SKM-1 (cell line): ENCODE data around the gene WWC1.
"Not testable (repeated sequence)": the region's sequence is repeated elsewhere in the genome, so short reads cannot be mapped to it uniquely, and the experiment has no call there.

Source experiments
- DNase-seq: peaks from one replicate; lab custom pipeline; 2025; ENCODE audit not compliant: unreplicated experiment; lab: John Stamatoyannopoulos, UW

Gene WWC1

GRCh38 chr5:168307925-168308584 lies 16.6 kb downstream of the WWC1 start:
- DNase-seq, result no peak

GRCh38 chr5:168308976-168309598 lies 17.6 kb downstream of the WWC1 start:
- no peak for DNase-seq

DNA sequence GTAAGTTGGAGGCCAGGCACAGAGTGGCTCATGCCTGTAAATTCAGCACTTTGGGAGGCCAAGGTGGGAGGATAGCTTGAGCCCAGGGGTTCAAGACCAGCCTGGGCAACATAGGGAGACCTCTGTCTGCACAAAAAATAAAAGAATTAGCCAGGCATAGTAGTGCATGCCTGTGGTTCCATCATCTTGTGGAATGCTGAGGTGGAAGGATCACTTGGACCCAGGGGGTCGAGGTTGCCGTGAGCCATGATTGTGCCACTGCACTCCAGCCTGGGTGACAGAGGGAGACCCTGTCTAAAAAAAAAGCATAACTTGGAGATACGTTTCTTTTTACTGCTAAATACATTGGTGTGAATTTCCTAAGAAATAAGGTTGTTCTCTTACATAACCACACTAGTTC lies 19.1 kb downstream of the WWC1 start:
- DNase-seq, result not testable (repeated sequence)

GRCh38 chr5:168311061-168311566 lies 19.7 kb downstream of the WWC1 start:
- no peak for DNase-seq

- DNase-seq, result no peak
Measured at GRCh38 chr5:168312606-168313295, 21.3 kb downstream of the WWC1 start.

DNA sequence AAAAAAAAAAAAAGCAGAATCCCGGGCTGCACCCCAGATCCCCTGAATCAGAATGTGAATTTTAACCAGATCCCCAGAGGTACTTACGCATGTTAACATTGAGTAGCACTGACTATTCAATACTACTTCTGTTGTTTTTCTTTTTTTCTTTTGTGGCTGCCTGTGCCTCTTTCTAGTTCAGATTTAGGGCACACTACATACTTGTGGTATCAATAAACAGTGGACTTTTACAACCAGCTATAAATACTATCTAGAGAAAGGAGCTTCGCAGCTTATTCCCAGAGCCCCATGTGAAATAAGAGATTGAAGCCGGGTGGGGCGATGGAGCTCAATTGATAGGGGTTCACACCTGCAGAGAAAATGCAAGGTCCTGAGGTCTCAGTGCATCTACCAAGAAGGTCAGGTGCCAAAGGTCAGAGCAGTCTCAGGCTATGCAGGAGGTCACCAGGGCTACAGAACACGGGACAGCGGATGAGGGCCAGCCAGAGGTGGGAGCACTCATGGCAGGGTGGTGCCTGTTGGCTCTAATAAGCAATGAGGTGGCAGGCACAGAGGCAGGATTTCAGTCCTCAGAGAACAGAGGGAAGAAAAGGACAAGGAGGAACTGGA lies 22.3 kb downstream of the WWC1 start:
- no peak for DNase-seq

GRCh38 chr5:168314735-168315411 lies 23.4 kb downstream of the WWC1 start:
- no peak for DNase-seq

DNA sequence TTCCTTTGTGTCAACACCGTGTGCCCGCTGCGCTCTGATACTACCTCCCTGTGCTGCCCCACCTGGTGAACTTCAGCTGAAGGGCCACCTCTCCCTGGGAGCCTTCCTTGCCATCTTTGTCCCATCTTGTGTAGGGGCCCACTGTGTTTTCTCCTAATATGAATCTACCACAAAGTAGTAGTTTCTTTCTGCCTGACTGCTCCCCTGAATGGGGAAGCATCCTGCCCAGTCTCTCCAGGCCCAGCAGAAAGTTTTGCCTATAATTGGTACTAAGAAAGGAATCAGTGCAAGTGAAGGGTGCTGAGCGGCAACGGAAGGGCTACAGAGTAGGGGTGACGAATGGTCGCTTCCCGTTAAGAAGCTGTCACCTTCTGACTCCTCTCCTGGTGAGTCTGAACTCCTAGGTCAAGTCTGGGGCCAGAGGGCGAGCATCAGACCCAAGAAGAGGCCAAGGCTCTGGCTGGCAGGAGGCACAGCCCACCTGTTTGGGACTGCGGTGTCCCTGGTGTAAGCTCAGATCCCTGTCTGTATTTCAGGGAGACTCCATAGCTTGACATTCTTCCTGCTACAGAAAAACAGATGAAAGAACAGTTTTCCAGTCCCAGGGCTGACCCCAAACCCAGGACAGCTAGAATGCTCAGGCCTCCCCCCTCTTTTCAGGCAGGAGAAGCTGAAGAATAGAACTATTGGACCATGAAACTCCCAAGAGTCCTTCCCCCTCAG lies 24.1 kb downstream of the WWC1 start:
- DNase-seq, result no peak

DNA sequence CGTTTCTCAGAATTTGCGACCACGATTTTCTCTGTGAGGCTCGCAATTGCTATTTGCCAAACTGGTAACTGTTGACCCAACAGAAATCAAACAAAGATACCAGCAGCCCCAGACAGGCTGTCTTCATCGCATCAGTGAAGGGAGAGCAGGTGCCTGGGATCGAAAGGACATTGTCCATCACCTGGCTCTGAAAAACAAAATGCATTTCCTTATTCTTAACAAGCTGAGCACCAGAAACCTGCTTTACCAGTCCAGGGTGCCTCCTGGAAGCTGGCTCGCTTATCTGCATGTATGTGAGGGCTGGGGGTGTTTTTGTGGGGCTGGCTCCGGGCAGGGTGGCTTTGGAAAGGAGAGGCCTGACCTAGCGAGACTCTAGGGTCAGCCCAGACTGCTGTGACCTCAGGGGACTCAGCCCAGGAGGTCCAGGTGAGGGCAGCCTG lies 24.7 kb downstream of the WWC1 start:
- no peak for DNase-seq

DNA sequence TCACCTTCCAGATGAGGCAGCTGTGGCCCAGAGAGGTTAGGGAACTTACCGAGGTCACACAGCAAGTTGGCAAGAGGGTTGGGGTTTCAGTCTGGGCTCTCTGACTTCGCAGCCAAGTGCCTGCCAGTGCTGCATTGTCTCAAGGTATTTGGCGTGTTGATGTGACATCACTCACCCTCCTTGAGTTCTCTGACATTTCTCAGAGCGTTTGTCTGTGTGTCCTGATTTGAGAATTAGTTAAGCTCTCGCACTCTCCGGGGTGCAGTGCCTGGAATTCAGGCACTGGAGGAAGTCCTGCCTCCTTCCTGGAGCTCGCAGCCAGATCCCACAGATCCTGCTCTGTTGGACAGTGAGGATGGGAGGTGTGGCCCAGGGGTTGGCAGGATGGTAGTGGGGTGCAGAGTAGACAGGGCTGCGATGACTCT lies 25.7 kb downstream of the WWC1 start:
- no peak for DNase-seq

GRCh38 chr5:168317521-168318147 lies 26.2 kb downstream of the WWC1 start:
- no peak for DNase-seq

DNA sequence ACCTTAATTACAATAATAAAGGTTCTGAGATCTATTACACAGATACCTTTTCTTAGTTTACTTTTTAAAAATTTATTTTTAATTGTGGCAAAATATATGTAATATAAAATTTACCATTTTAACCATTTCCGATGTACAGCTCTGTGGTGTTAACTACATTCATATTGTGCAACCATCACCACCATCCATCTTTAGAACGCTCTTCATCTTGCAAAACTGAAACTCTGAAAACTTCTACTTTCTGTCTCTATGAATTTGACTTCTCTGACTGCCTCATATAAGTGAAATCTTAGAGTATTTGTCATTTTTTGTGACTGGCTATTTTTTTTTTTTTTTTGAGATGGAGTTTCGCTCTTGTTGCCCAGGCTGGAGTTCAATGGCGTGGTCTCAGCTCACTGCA lies 26.8 kb downstream of the WWC1 start:
- DNase-seq, result no peak

- no peak for DNase-seq
Measured at GRCh38 chr5:168319774-168320173, 28.3 kb downstream of the WWC1 start.

GRCh38 chr5:168320805-168321204 lies 29.4 kb downstream of the WWC1 start:
- DNase-seq, result no peak

- DNase-seq, result no peak
Measured at GRCh38 chr5:168324859-168325630, 33.6 kb downstream of the WWC1 start.

DNA sequence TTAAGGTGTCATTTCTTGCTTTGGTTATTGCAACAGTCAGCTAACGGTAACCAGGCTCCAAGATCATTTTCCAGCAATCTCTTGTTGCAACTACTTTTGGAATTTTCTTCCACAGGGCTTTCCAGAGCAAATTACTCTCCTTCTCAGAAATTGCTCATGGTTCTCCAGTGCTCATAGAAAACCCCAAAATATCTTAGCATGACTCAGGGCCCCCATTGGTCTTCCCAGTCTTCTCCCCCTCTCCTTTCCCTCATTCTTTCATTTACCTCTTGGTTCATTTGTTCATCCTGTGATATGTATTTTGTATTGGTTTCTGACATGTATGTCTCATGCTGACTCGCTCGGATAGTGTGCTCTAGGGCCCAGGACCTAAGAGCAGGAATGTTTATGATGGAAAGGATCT lies 35.6 kb downstream of the WWC1 start:
- no peak for DNase-seq

DNA sequence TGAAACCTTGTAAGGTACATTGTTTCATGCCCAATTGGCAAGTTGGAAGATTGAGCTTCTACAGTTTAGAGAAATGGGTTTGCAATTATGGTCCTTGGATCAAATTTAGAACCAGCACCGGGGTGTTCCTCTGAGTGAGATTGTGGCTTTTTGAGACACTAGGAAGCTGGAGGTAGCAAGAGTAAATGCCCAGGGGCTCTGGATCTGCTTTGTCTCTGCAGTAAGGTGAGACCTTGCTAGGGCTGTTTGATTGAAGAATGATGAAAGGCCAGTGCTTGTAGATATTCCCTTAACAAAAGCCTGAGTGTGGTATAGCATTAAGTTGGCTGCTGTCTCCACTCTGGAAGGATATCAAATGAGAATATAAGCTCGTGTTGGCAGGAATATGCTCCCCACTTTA lies 36.0 kb downstream of the WWC1 start:
- no peak for DNase-seq

GRCh38 chr5:168327994-168328393 lies 36.5 kb downstream of the WWC1 start:
- DNase-seq, result no peak

DNA sequence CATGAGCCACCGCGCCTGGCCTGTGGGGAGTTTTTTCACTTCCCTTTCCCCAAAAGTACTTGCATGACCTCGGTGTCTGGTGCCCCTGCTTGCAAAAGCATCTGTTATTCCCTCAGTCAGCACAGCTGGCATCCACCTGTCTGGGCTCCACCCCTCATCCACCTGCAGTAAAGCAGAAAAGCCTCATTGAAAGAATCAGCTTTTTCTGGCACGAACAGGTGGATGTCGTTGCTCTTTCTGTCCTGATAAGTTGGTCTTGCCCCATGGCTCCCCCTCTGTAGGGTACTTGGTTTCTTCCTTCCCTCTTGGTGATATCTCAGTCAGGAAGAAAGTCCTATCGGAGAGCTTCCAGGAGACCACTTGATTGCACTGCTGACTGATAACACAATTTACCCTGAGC lies 37.4 kb downstream of the WWC1 start:
- no peak for DNase-seq
